ENCODE results near the gene DCTN2. TPM values are rescaled to one million over a fixed set of nuclear protein-coding genes. Genes with fewer than 3 reads are reported as not detected.
A peak's percentile ranks its signal among the peaks of the same experiment; 100 is the strongest.
"Not testable (repeated sequence)": the region's sequence is repeated elsewhere in the genome, so short reads cannot be mapped to it uniquely, and the experiment has no call there.

Gene DCTN2
- total RNA-seq, 1 donor from 2014 or later = 91.8 TPM

DNA sequence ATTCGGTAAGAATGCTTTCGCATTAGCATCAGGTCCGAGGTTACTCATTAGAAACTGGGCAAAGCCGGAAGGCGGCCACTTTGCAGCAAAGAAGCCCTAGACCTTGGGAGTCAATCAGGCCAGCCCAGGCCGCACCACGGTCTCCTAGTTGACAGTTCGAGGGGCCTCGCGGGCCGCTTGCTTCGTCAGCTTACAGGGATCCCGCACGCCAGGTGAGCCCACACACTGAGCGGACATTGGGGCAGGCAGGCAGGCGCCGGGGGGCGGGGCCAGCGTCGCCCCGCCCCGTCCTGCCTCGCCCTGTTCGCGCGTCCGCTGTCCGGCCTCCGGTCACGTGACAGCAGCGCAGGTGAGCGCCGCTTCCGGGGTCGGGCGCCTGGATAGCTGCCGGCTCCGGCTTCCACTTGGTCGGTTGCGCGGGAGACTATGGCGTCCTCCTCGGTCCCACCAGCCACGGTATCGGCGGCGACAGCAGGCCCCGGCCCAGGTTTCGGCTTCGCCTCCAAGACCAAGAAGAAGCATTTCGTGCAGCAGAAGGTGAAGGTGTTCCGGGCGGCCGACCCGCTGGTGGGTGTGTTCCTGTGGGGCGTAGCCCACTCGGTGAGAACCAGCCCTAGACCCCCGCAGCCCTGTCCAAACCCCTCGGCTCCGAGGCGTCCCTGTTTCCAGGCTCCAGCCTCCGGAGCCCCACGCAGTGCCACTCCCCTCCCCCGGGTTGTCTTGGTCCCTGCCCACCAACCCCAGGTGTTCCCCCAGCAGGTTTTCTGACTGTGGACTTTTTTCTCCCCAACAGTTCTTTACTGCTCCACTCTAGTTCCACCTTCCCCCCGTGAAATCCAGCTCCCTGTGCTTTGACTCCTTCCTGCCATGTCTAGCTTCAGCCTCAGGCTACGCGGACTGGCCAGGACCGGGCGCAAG lies 44.1 kb upstream of the DCTN2 start, which contains the start of gene PIP4K2C:
Gene PIP4K2C, plus strand, starts transcription at position 329 of the 918 bp plus-strand sequence. Its CDS starts 98 bp downstream, at position 427.
- intact Hi-C loops (cut with micrococcal nuclease) = loop anchor here (1.0 kb wide), 3 partner anchors 8 to 69 kb away; partner anchors contain the start of genes DTX3 and MBD6
- TF ChIP-seq, protein P1, sequence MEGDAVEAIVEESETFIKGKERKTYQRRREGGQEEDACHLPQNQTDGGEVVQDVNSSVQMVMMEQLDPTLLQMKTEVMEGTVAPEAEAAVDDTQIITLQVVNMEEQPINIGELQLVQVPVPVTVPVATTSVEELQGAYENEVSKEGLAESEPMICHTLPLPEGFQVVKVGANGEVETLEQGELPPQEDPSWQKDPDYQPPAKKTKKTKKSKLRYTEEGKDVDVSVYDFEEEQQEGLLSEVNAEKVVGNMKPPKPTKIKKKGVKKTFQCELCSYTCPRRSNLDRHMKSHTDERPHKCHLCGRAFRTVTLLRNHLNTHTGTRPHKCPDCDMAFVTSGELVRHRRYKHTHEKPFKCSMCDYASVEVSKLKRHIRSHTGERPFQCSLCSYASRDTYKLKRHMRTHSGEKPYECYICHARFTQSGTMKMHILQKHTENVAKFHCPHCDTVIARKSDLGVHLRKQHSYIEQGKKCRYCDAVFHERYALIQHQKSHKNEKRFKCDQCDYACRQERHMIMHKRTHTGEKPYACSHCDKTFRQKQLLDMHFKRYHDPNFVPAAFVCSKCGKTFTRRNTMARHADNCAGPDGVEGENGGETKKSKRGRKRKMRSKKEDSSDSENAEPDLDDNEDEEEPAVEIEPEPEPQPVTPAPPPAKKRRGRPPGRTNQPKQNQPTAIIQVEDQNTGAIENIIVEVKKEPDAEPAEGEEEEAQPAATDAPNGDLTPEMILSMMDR (IDR thresholded peaks at IDR 0.05) = no peak
- Mint-ChIP-seq H3K27me3 (no peaks in the 10 kb centered on the region), H3K9me3 (no peaks in the 10 kb centered on the region), H3K4me1 (peaks cover 19% of the 10 kb centered on the region), H3K4me3 (peak within 1 kb of the TSS; percentile 88), H3K27ac (peak within 1 kb of the TSS; percentile 68), H3K36me3 (ENCODE audit: low read depth) (peaks cover 17% of the 10 kb centered on the region)
- peak; percentile 79 for DNase-seq
- CTCF ChIA-PET = interaction anchor here (4.2 kb wide), 1 partner anchor 9 kb away, joined by 21 read pairs; no protein-coding TSS in a partner anchor
- peak; percentile 96 for ATAC-seq (ENCODE audit: low read depth)
- POLR2A ChIA-PET = interaction anchor here (0.7 to 3.4 kb wide), 7 partner anchors 9 to 132 kb away, joined by 3 to 11 read pairs (median 4); partner anchors contain the start of genes DCTN2 and DDIT3

DNA sequence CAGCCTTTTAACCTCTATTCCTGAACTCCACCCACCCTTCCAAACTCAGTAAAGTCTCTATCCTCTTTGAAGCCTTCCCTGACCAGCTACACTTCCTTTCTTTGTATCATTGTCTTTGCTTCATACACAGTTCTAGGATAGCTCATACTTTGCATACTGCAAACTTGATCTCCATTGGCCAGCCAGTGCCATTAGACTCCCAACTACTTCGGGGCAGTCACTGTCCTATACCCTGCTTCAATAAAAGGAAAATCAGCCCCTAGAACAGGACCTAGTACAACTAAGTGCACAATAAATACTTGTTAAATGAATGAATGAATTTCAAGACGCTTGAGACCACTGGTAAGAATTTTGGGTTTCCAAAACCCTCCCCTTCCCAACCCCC lies 43.5 kb upstream of the DCTN2 start:
- ChIA-PET POLR2A (interaction anchor here (0.6 to 3.4 kb wide), 5 partner anchors 10 to 109 kb away, joined by 4 to 11 read pairs (median 8); partner anchors contain the start of gene DCTN2), CTCF (interaction anchor here (0.7 to 4.2 kb wide), 2 partner anchors 8 to 73 kb away, joined by 3 to 21 read pairs; no protein-coding TSS in a partner anchor)
- Mint-ChIP-seq H3K36me3 (ENCODE audit: low read depth) (peaks cover 11% of the 10 kb centered on the region), H3K4me3 (peak overlapping the region; percentile 88), H3K4me1 (peaks cover 19% of the 10 kb centered on the region), H3K27ac (peak overlapping the region; percentile 65), H3K27me3 (no peaks in the 10 kb centered on the region), H3K9me3 (no peaks in the 10 kb centered on the region)
- intact Hi-C loops (cut with micrococcal nuclease) = no loop called here
- ATAC-seq (ENCODE audit: low read depth) = no peak
- no peak for DNase-seq
- TF ChIP-seq, protein P1 (IDR thresholded peaks at IDR 0.05) = no peak

DNA sequence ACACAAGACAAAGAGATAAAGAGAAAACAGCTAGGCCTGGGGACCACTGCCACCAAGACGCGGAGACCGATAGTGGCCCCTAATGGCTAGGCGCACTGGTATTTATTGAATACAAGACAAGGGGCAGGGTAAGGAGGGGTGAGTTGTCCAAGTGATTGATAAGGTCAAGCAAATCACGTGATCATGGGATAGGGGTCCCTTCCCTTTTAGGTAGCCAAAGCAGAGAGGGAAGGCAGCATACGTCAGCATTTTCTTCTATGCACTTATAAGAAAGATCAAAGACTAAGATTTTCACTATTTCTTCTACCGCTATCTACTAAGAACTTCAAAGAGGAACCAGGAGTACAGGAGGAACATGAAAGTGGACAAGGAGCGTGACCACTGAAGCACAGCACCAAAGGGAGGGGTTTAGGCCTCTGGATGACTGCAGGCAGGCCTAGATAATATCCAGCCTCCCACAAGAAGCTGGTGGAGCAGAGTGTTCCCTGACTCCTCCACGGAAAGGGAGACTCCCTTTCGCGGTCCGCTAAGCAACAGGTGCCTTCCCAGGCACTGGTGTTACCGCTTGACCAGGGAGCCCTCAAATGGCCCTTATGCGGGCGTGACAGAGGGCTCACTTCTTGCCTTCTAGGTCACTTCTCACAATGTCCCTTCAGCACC lies 42.1 kb upstream of the DCTN2 start:
- not testable (repeated sequence) for H3K4me3 Mint-ChIP-seq, H3K27ac Mint-ChIP-seq
- POLR2A ChIA-PET = interaction anchor here (0.7 kb wide), 1 partner anchor 953 kb away, joined by 3 read pairs; no protein-coding TSS in a partner anchor

DNA sequence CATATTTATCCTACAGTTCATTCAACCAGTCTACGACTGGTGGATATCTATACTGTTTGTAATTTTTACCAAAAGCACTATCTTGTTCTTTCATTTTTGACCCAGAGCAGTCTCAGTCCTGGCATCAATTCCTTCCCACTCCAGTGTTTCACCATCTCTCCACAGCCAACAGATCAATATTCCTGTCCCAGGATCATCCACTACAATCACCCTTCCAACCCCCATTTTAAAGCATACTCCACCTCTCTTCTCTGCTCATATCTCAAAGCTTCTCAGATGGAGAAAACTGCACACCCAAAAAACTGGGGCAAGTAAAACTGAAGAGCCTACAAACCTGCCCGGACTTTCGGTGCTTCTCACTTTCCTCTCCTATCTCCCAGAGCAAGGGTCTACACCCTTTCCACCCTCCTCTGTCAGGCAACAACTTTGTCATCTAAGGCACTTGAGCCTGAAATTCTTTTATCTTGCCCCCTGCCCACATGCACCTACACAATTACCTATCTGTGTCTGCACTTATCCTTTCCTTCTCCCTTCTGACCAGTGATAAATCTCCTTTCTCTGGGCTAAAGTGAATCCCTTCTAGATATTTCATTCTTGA lies 39.9 kb upstream of the DCTN2 start:
- POLR2A ChIA-PET = no interaction called here
- no peaks in the 10 kb centered on the region for H3K9me3 Mint-ChIP-seq
- no peak overlapping the region for H3K4me3 Mint-ChIP-seq
- no peaks in the 10 kb centered on the region for H3K36me3 Mint-ChIP-seq (ENCODE audit: low read depth)
- DNase-seq = no peak
- TF ChIP-seq, protein P1 (IDR thresholded peaks at IDR 0.05) = no peak
- peaks cover 12% of the 10 kb centered on the region for H3K27me3 Mint-ChIP-seq
- no peak for ATAC-seq (ENCODE audit: low read depth)
- peaks cover 17% of the 10 kb centered on the region for H3K4me1 Mint-ChIP-seq
- CTCF ChIA-PET = no interaction called here
- H3K27ac Mint-ChIP-seq = no peak overlapping the region
- intact Hi-C loops (cut with micrococcal nuclease) = no loop called here

More for the DNA sequence above, 42.1 kb upstream of the DCTN2 start:
- CTCF ChIA-PET = interaction anchor here (1.4 kb wide), 1 partner anchor 26 kb away, joined by 3 read pairs; no protein-coding TSS in a partner anchor
- ATAC-seq (ENCODE audit: low read depth); DNase-seq; H3K9me3 Mint-ChIP-seq; H3K36me3 Mint-ChIP-seq (ENCODE audit: low read depth); H3K27me3 Mint-ChIP-seq; intact Hi-C loops (cut with micrococcal nuclease): not testable (repeated sequence)
- H3K4me1 Mint-ChIP-seq = peaks cover 19% of the 10 kb centered on the region

DNA sequence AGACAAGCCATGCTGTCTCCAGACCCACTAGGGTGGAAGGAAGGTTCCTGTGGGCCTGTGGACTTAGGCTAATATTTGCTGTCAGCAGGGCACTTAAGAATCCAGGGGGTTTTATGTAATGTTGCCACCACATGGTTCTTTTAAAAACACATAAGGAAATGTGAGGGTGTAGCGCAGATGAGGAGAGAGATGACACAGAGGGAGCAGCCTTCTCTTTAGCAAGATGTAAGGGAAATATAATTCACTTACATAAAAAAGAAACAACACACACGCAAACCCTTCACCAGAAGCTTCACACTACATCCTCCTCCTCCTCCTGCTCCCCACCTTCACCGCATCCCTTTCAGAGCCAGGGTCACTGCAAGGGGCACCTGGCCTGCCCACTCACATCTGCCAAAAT lies 39.1 kb upstream of the DCTN2 start:
- ChIA-PET CTCF (interaction anchor here (1.4 to 6.6 kb wide), 2 partner anchors 36 to 52 kb away, joined by 4 to 126 read pairs; no protein-coding TSS in a partner anchor), POLR2A (no interaction called here)
- Mint-ChIP-seq H3K4me3 (no peak overlapping the region), H3K27me3 (peaks cover 12% of the 10 kb centered on the region), H3K36me3 (ENCODE audit: low read depth) (no peaks in the 10 kb centered on the region), H3K9me3 (no peaks in the 10 kb centered on the region), H3K27ac (no peak overlapping the region), H3K4me1 (peaks cover 11% of the 10 kb centered on the region)
- TF ChIP-seq, protein P1 (IDR thresholded peaks at IDR 0.05) = no peak
- ATAC-seq (ENCODE audit: low read depth) (no peak), DNase-seq (no peak)
- intact Hi-C loops (cut with micrococcal nuclease) = no loop called here

Data from activated B cell treated with CpG ODN at 0.5 μM for 24 hours (primary cell).